GM18505 (cell line): ENCODE results near the gene KRT82.

Source experiments
- ATAC-seq: cut with Tn5 transposase; IDR thresholded peaks from one replicate; pipeline ENCODE4 v1.9.1; 2021; ENCODE audit not compliant: unreplicated experiment
- POLR2A ChIP-seq: IDR thresholded peaks from 4 replicates; pipeline ENCODE4 v1.6.1; 2011; ENCODE audit warnings: borderline replicate concordance; ENCODE audit not compliant: insufficient read depth, insufficient read length; ENCODE audit errors: extremely low read depth

The KRT82 gene

DNA sequence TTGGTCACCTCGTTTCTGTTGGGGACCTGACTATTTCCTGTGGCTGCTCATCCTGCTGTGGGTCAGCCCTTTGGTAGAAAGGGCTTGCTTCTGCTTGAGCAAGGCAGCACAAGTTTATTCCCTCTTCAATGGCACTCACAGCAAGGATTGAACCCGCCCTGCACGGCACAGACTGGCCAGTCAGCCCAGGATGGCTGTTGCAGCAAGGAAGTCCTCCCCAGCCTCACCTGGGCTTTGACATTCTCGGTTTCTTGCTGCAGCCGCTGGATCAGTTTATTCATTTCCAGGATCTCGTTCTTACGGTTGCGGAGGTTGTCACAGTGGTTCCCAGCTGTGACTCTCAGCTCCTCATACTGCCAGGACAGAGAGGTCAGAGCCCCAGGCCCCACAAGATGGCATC lies 9.5 kb downstream of the KRT82 start:
- no peak for ATAC-seq
- TF ChIP-seq POLR2A, result no peak

GRCh38 chr12:52395761-52396434 lies 10.2 kb downstream of the KRT82 start:
- ATAC-seq, result no peak
- TF ChIP-seq POLR2A, result no peak

- TF ChIP-seq POLR2A, result no peak
- ATAC-seq, result no peak
These were observed 11.2 kb downstream of the KRT82 start for GRCh38 chr12:52394836-52395405.

DNA sequence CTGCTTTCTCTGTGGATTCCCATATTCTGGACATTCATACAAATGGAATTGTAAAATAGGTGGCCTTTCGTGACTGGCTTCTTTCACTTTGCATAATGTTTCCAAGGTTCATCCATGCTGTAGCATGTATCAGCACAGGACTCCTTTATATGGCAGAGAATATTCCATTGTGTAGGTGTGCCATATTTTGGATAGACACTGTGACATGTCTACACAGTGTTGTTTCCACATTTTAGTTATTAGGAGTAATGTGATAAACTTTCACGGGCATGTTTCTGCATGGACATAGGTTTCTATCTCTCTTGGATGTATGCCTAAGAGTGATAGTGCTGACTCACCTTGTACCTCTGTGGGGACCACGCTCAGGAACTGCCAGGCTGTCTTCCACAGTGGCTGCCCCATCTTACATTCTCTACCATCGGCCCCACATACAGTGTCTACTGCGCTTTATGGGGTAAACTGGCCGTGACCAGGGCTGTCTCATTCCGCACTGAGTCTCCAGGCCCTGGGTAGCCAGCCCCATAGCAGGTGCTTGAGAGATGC lies 13.6 kb downstream of the KRT82 start:
- no peak for ATAC-seq

DNA sequence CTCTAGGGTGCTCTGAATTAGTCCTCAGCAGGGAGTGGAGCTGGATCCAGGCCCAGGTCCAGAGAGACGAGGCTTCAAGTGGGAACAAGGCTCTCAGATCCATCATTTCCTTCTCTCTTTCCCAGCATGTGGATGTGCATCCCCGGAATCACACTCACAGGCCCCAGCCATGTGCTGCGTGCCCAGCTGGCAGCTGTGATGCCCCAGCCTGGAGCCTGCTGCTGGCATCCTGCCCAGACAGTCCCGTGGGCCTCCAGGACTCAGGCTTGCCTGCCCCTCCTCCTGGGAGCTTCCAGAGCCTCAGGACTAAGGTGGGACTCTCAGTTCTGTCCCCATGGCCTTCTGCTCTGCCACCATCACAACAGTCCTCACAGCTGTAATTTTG lies 14.5 kb downstream of the KRT82 start:
- no peak for TF ChIP-seq POLR2A
- ATAC-seq, result no peak

More for the DNA sequence above, 13.6 kb downstream of the KRT82 start:
- TF ChIP-seq POLR2A, result no peak

DNA sequence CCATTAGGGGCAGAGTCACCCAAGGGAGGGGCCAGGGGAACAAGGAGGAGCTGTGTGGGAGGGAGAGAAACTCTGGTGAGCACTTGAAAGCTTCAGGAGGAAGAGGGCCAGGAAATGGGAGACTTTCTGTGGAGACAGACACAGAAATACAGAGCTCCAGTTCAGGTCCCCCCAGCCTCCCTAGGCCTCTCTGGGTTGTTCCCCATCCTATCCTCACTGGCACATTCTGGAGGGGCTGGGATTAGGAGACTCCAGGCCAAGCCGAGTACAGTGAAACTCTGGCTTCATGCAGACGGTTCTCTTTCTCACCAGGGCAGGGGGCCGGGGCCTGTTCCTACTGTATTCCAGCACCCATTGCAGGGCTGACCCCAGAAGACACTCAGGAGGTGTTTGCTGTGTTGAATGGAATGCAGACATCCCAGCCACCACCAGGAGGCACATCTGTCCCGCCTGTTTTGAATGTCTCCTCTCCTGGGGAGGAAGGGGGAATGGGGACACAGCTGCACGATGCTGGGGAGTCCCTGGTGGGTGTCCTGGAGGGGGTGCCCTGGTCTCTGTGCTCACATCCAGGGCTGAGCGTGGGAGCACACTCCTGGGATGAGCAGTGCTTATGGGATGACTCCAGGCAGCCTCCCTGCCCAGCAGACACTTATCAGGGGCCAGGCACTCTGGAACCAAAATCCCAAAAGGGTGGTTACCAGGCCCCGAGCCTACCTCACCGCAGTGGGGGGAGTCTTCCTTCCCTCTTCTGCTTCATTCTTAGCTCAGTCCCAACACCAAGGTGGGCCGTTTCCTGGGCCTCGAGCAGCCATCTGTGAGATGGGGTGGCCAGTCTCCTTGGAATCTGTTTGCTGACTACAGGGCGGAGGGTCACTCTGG lies 15.2 kb downstream of the KRT82 start:
- ATAC-seq, result no peak
- no peak for TF ChIP-seq POLR2A

GRCh38 chr12:52389313-52390207 lies 16.6 kb downstream of the KRT82 start:
- ATAC-seq, result no peak
- TF ChIP-seq POLR2A, result no peak

DNA sequence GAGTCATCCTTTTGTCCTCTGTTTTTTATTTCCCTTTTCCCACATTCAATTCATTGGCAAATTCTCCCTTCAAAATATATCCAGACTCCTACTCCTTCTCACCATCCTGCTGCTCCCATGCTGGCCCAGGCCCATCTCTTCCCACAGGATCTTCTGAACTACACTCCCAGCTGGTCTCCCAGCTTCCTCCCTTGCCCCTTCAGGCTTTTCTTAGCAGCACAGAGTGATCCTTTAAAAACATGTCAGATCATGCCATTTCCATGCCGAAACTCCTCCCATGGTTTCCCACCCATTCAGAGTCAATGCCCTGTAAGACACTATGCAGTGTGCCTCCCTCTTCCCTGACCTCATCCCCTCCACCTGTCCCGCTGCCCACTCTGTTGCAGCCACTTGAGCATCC lies 18.3 kb downstream of the KRT82 start:
- no peak for ATAC-seq
- no peak for TF ChIP-seq POLR2A

GRCh38 chr12:52385226-52385702 lies 20.9 kb downstream of the KRT82 start, which contains the start of gene KRT84:
Gene KRT84, minus strand, starts transcription at chr12:52385652. Its CDS starts 67 bp downstream, at chr12:52385585.
- TF ChIP-seq POLR2A, result no peak

GRCh38 chr12:52383331-52383730 lies 22.8 kb downstream of the KRT82 start:
- TF ChIP-seq POLR2A, result no peak
- ATAC-seq, result no peak

More at GRCh38 chr12:52385226-52385702, 20.9 kb downstream of the KRT82 start, which contains the start of gene KRT84:
- no peak for ATAC-seq

DNA sequence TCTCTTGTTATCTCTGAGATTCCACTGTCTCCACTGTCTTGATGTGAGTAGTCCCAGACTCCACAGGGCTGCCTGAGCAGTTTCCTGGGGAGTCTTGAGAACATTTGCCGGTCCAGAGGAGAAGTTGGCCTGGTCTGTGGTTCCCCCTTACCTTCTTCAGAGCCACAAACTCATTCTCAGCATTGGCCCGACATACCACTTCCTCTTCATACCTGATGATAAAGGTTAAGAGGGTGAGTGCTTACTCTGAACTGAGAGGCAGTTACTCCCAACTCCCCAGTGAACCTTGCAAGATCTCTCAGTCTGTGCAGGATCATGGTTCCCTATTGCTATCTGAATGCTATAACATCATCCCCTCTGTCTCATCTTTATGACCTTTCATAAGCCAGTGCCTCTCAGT lies 23.3 kb downstream of the KRT82 start:
- no peak for ATAC-seq
- TF ChIP-seq POLR2A, result no peak

- TF ChIP-seq POLR2A, result no peak
- ATAC-seq, result no peak
These were observed 24.9 kb downstream of the KRT82 start for GRCh38 chr12:52381206-52381605.
